HG03469 (cell line): Measurements from ENCODE around the gene TNS3.

Source experiments
- ATAC-seq: cut with Tn5 transposase; IDR thresholded peaks from one replicate; pipeline ENCODE4 v1.9.1; 2021; ENCODE audit warnings: mild to moderate bottlenecking, moderate library complexity, moderate number of reproducible peaks; ENCODE audit not compliant: unreplicated experiment

Gene TNS3

DNA sequence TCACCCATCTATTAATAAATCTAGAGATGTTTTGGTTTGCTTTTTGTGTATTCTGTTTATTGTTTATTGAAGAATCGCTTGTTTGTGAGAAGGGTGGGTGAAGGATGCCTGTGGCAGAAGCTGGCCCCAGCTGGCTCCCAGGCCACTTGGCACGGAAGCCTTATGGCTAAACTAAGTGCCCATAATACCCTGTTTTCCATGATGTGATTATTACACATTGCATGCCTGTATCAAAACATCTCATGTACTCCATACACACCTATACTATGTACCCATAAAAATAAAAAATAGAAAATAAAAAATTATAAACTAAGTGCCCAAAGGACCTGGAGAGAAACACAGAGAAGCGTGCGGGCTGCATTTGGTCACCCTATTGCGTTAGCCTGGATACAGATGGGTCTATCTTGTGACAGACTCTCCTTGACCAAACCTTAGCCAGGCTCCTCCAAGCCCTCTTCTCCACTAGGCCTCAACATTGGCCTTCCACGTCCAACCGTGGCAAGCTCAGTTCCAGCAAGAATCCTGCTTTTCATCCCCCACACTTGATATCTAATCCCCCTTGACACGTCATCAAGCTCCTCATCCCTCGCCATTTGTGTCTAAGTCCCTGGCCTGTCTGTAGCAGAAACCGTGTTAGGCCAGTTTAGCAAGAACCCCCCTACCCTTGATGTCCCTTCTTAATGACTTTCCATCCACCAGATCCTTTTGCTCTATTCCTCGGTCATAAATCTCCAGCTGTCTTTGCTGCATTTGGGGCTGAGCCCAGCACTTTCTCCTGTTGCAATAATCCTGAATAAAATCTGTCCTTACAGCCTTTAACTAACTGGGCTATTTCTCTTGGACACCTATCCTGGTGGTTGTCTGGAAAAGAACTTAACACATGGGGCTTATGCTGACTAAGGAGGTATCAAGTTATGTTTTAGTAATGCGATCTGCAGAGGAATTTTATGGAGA lies 245.2 kb downstream of the TNS3 start:
- no peak for ATAC-seq

DNA sequence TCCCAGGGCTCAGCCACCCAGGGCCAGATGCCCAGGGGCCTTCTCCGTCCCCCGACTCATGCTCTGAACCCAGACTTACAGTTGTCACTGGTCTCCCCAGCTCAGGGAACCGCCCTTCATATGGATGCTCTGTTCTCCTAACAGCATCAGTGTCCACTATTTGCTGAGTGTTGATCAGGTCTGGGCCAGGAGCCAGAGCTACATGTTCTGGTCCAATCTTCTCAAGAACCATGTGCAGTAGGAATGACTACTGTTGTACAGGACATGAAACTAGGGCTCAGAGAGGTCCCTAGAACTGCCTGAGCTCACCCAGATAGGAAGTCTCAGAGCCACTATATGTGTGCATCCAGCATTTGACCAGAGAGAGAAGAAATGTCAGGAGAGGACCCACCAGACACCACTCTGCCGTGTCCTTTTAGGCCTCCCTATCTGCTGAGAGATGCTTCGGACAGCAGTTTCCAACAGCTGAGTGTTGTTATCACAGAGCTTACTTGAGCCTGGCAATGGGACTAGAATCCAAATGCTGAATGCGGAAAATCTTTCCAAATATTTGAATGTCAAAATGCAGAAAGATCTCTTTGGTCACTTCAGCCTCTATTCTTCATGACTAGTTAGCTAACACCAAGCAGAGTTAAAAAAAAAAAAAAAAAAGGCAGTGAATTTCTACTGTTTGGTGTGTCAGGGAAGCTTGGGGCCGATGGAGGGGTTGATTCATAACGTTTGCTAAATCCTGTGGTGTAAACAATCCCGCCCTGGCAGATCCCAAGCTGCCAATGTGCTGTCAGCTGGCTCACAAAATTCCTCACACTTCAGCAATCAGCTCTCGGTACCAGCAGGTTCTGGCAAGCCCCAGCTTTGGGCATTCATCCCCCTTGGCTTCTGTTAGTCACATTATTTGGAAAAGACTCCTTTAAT lies 246.1 kb downstream of the TNS3 start:
- ATAC-seq = no peak

DNA sequence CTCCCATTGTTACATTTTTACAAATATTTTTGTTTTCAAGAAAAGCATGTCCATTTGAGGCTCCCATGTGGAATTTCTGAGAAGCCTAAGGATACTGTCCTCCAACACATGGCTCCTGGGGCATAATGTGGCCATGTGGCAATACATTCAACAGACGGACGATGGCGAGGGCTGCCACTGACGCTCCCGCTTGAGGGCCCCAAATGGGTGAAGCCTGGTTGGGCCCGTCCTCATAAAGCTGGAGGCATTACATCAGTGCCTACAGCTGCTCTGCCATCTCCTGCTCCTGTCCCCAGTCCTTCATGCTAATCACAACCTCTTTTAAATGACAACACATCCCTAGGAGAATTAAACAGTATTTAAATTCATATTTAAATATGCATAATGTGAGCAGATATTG lies 246.8 kb downstream of the TNS3 start:
- no peak for ATAC-seq

DNA sequence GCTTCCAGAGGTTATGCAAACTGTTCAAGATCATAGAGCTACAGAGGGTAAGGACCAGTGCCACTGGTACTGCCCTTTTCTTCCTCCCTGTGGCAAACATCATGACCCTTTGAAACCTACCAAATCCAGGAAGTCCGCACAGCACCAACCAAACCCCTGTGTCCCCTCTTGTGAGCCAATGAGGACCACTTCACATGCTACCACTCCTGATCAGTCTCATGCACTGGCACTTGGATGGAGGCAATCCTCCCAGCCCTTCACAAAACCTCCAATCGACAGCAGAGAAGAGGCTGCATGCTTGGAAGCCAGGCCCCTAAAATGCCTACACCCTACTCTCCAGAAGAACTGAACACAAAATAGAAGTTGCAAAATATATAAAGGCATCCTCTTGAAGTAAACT lies 248.0 kb downstream of the TNS3 start:
- ATAC-seq = no peak

DNA sequence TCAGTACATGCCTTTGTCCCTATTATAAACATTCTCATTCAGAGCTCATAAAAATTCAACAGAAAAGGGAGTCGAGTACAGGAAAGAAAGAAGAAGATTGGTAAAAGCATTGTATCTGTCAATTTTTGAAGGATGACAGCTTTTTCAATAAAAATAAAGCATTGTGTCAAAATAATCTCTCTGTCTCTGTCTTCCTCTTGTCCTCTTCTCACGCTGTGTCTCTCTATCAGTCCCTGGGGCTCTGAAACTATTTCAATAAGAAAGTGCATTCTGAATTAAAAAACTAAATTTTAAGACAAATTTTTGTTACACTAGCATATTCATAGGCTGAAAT lies 248.4 kb downstream of the TNS3 start:
- ATAC-seq = no peak

DNA sequence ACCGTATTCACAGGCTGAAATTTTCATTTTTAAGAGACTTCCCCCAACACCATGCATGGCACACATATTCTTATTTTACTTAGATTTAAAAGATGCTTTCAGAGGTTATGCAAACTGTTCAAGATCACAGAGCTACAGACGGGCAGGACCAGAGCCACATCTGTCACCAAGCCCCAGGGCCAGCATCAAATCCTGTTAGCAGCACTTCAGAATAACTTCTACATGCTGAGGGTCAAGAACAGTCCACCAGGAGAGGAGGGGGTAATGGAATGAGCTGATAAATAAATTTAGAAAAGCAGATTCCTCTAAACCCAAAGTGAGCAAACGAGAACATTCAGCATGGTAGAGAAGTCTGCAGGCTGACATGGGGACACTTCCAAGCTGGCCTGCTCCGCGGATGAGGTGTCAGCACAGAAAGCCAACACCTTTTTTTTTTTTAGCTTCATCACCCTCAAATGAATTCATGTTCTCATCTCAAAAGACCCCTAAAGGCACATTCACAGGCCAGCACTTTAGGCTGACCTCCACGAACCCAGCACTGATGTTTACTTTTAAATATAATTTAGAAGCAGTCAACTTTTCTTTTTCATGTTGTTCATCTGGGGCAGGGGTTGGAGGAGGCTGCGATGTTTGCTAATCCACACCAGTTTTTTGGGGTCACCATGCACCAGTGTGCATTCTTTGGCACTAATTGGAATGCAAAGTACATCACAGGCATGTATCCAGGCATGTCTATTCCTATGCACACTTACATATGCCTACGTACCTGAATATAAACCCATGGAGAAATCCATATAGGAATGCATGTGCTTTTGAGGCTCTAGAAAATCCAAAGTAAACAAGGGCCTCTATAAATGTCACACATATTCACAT lies 249.0 kb downstream of the TNS3 start:
- ATAC-seq = no peak

DNA sequence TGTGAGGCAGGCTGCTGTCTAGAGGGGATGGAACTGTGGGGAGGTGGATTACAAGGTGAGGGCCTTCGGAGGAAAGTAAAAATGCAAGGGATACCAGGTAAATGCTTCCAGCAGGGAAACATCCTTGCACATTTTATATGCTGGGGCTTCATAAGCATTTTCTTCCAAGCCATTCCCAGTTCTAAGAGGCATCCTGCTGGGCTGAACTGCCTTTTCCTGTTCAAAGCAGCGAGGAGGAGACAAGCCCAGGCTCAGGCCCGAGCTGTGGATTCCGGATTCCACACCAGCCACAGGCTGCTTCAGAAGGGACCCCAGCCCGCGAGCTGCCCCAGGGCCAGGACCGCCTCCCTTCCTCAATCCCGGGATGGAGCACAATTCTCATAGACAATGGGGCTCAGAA lies 249.7 kb downstream of the TNS3 start:
- no peak for ATAC-seq

DNA sequence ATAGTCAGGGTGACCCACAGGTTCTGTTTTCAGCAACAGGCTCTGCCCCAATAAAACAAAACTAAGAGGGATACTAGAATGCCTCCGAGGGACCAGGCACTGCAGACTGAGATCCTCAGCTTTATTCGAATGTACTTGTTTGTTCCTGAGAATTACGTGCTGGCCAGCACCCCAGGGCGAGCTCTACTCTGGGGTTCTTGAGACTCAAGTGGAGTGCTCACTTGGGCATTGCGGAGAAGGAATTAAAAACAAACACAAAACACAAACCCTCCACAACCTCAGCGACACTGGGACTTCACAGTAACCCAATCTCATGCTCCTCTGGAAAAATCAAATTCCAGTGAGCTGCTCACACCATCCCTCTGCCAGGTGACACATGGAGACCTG lies 250.7 kb downstream of the TNS3 start:
- no peak for ATAC-seq

DNA sequence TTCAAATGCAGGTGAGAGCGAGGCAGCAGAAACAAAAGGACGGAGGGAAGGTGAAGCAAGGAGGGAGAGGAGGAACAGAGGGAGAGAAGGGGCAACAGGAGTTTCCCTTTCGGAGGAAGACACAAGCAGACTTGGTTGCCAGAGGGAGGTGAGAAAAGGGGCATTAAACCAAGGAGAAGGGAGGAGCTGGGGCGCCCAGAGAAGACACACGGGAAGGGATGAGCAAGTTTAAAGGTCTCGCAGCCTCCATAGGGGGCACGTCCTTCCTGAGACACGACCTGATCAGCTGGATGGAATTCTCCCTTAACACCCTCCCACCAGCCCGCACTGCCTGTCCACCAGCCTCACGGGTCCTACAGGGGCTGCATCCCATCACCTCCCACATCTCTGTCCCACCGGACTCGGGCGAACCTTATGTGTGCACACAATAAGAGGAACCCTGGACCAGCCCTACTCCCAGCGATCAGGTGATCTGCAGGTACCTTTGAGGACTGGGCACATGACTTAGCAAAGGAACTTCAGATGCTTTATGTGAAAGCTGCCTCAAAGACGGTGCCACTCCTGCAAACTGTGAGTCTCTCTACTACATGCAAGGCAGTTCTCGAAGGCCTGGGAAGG lies 251.2 kb downstream of the TNS3 start:
- ATAC-seq = no peak

DNA sequence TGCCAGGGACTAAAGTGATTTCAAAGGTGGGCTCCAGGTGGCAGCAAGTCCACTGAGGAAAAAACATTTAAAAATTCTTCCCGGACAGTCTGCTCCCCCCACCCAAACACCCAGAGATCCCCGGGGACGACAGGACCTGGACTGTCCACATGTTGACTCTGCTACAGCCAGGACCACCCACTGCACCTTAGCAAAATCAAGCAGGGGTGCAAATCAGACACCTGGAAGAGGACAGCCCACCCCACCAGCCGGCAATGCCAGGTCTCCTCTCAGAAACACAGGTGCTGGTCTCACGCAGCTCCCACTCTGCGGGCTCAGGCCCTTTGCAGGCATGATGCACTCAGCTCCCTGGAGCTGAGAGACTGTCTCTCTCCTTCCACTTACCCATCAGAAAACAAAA lies 251.9 kb downstream of the TNS3 start:
- ATAC-seq = no peak

DNA sequence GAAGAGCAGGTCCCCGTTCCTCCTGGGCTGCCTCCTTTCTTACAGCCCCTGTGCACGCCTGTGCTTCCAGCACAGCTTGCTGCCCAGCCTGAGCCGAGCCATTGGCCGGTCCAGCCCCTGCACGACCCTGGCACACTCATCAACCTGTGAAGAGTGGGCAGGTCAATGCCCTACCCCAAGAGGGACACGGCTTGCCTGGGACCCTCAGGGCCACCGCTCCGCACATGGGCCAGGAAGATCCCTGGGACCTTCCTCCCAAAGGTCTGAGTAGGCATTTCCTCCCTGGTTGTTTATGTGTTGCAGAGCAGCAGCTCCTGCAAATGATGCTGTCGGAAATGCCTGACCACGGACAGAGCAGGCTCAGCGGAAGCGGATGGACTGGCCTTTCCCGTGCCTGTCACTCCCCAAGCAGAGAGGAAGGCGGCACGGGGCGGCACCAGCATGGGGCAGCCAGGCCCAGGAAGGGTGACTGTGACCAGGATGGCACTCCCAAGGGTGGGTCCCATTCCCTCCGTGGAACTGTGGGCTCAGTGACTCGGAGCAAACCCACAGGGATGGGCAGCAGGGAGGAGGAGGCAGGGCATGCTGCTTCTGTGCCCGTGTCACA lies 252.5 kb downstream of the TNS3 start:
- ATAC-seq = no peak

DNA sequence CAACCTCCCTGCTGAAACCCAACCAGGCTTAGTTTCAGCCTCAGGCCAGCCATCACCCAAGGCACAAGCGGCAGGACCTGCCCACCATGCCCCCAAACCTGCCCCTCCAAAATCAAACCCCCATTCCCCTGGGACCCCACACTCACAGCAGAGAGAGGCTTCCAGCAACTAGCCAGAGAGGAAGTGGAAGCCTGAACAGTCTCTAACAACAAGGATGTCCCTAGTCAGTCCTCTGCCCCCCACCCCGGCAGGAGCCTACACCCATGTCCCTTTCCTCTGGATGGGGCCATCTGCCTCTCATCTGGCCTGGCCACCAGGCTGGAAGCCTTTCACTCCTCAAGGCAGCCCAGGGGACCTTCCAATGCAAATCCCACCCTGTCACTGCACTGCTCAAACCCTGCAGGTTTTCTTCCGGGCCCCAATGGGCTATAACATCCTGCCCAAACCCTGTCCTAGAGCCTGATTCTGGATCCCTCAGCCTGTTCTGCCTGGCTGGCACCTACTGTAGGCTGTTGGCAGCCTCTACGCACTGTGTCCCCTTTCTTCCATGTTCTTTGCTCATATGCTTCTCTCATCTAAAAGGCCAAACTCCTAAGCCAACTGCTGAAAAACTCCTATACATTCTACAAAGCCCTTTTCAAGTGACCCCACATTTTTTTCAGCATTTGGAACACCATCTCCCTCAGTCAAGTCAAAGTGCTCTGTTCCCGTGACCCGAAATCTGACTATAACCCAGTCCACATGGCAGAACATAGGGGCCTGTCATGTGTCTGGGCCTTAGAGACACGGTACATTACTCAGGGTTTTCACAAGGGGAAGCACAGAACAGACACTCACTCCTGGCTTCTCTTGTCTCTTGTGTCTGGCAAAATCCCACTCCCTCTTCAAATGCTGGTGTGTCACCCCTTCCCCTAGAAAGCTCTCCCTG lies 253.3 kb downstream of the TNS3 start:
- no peak for ATAC-seq

DNA sequence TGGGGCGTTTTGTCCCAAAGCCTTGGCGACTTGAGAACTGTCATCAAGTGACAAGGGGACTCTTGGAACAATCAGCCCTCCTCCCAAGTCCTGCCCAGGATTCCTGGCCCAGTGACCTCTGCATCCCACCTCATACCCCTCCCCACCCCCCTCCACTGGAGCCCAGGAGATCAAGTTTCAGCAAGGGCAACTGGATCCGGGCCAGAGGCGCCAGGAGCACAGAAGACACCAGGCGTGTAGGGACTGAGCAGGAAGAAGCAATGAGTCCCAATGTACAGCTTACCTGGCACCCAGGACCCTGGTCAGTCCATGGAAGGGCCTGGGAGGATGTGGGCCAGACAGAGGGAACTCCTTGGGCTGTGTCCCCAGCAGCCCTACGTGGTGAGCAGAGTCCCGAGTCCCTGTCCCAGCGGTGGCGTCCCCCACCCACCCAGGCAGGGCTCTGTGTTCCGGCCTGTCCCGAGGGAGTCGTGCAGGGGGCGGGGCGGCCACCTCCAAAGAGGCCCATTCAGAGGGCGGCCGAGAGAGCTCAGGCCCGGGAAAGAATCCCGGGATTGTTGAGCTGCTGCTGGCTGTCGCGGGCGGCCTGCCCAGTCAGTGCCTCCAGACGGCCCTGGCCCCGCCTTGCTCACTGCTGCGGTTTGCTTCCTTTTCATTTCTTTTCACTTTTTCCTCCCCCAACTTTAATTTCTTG lies 254.1 kb downstream of the TNS3 start:
- no peak for ATAC-seq

DNA sequence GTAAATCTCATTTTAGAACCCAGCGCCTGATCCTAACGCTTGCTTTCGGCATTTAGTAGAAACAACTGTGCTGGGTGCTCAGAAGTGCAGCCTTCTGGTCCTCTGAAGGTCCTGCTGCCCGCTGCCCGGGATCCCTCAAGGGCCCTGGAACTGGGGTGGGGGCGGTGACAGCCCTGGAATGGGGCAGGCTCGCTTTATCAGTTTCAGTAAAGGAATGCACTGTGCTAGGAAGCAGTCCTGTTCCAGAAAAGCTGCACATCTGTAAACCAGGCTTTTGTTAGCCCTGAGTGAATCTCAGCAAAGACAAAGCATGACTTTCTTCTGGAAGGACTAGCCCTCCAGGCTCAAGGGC lies 254.6 kb downstream of the TNS3 start:
- no peak for ATAC-seq

DNA sequence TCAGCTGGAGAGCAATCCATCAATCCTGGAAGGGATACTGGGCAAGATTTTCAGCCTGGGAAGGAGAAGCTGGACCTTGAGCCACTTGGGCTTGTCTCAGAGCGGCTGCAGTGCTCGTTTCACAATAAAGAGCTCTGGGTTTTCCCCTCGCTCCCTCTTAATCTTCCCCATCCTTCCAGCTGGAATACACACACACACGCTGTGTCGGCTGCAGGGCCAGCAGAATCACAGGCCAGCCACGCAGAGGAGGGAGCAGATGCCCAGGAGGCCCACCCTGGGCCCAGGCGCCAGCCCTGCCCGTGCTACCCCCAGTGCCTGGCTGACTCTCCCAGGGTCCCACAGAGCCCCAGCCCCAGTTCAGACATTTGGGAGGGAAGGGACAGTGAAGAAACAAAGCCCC lies 255.1 kb downstream of the TNS3 start:
- ATAC-seq = no peak

DNA sequence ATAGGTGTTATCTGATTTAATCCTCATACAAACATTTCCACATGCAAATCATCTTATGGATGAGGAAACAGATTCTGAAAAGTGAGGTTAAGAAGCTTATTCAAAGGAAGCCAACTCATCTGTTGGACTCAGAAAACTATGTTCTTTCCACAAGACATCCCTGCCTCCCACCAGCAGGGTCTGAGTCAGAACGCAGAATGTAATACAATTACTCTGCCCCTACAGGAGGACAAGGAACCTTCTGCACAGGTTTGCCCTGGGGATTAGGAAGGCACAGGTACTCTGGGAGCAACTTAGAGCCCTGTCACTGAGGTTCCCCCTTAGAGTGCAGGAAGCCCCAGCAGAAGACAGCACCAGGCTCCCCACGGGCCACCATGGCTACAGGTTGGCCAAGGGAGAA lies 255.7 kb downstream of the TNS3 start:
- ATAC-seq = no peak

DNA sequence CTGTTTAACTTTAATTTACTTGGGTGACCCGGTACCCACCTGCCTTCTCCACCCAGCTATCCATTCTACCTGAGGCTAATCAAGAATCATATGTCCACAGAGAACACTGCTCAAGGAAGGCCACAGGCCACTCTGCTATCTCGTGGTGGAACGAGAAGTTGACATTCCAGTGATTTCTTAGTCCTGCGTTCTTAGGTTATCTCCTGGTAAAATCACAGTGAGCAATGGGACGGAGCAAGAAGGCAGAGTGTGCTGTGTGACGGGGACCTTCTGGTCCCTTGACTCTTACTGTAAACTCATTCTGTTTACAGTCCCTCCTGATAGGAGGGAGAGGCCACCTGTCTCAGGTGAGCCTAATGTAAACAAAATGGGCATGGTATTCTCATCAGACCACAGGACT lies 256.6 kb downstream of the TNS3 start:
- ATAC-seq = no peak

DNA sequence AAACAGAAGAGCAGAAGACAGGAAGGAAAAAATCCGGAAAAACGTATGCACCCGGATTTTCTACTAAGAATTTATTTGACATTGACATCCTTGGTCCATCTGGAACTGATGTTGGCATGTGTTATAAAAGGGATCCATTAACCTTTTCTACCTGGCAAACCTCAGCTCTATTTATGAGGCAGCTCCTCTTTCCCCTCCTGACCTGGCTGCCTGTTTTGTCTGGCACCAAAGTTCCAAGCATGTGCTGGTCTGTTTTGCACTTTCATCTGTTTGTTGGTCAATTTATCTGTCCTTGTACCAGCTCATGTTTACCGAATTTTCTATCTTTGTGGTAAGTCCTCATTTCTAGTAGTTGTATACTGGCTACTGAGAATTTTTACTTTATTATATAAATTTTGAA lies 258.0 kb downstream of the TNS3 start:
- no peak for ATAC-seq

DNA sequence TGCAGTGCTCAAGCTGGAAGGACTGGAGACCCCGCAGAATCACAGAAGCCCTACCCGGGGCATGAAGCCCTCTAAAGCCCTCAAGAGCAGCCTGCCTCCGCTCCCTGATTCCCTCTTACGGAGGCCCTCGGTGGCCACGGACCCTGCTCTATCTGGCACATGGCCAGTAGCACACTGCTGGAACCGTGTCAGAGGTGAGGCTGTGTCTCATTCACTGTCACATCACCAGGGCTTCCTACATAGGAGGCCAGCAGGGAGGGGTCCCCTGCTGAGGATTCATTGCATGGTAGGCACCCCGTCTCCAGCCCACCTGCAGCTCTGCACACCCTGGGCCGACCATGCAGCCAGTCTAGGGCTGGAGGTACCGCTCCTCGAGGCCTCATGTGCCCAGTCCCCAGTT lies 259.2 kb downstream of the TNS3 start:
- ATAC-seq = no peak
